ENCODE measurements around the gene ABCB10.

ABCB10 gene

DNA sequence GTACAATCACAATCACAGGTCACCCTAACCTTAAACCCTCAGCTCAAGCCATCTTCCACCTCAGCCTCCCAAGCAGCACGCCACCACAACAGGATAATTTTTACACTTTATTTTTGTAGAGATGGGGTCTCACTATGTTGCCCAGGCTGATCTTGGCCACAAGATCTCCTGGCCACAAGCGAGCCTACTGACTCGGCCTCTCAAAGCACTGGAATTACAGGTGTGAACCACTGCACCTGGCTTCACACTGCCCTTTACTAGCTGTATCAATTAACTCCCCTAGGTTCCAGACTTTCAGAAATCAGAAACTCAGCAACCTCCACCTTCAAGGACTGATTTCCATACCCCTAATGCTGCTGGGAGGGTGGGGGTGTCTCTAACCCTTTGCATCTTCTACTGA is 87.3 kb downstream of the ABCB10 start:
- TF ChIP-seq TCF12 (IDR thresholded peaks at IDR 0.05; ENCODE audit: low read depth) (no peak), USF1 (IDR thresholded peaks at IDR 0.05) (no peak), TAF1 (IDR thresholded peaks at IDR 0.05; ENCODE audit: low read depth) (no peak), NFIC (IDR thresholded peaks at IDR 0.05) (no peak), EGR1 (IDR thresholded peaks at IDR 0.05) (no peak), CEBPB (IDR thresholded peaks at IDR 0.05) (no peak)
- TF ChIP-seq, protein P1, sequence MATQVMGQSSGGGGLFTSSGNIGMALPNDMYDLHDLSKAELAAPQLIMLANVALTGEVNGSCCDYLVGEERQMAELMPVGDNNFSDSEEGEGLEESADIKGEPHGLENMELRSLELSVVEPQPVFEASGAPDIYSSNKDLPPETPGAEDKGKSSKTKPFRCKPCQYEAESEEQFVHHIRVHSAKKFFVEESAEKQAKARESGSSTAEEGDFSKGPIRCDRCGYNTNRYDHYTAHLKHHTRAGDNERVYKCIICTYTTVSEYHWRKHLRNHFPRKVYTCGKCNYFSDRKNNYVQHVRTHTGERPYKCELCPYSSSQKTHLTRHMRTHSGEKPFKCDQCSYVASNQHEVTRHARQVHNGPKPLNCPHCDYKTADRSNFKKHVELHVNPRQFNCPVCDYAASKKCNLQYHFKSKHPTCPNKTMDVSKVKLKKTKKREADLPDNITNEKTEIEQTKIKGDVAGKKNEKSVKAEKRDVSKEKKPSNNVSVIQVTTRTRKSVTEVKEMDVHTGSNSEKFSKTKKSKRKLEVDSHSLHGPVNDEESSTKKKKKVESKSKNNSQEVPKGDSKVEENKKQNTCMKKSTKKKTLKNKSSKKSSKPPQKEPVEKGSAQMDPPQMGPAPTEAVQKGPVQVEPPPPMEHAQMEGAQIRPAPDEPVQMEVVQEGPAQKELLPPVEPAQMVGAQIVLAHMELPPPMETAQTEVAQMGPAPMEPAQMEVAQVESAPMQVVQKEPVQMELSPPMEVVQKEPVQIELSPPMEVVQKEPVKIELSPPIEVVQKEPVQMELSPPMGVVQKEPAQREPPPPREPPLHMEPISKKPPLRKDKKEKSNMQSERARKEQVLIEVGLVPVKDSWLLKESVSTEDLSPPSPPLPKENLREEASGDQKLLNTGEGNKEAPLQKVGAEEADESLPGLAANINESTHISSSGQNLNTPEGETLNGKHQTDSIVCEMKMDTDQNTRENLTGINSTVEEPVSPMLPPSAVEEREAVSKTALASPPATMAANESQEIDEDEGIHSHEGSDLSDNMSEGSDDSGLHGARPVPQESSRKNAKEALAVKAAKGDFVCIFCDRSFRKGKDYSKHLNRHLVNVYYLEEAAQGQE (IDR thresholded peaks at IDR 0.05; ENCODE audit: low read depth): no peak

DNA sequence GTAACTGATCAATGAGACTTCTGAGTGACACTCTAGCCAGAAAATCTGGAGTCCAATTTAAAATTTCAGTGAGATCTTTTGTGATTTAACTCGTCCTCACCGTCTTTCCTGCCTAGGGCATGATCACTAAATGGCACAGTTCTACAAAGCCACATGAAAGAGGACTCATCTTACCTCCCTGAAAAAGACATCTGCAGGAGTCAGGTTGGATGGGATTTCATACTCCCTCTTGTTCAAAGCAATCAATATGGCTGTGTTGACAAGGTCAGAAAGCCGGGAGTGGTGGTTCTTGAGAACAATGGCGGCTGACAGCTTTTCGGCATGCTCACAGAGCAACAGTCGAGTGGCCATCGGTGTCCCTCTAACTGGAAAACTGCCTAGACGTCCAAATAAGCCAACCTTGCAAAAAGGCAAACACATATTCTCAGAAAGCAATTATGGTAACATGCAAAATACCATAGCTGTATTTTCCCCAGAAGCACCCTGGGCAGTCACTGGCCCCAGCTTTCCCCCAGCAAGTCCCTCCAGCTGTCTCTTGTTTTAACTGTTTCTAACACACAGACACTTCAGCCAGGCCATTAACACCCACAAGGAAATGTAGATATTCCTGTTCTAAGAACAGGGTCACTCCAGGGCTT is 88.0 kb downstream of the ABCB10 start:
- no peak for TF ChIP-seq ZBTB7A (IDR thresholded peaks at IDR 0.05; ENCODE audit: low read depth)
- no peak for TF ChIP-seq RAD21 (IDR thresholded peaks at IDR 0.05; ENCODE audit: low read depth)
- TF ChIP-seq, protein P1 (IDR thresholded peaks at IDR 0.05; ENCODE audit: low read depth): no peak
- no peak for TF ChIP-seq FOXM1 (IDR thresholded peaks at IDR 0.05; ENCODE audit: borderline replicate concordance, low read depth)
- no peak for TF ChIP-seq MAX (IDR thresholded peaks at IDR 0.05)
- TF ChIP-seq CREB1 (IDR thresholded peaks at IDR 0.05; ENCODE audit: low read depth): no peak

DNA sequence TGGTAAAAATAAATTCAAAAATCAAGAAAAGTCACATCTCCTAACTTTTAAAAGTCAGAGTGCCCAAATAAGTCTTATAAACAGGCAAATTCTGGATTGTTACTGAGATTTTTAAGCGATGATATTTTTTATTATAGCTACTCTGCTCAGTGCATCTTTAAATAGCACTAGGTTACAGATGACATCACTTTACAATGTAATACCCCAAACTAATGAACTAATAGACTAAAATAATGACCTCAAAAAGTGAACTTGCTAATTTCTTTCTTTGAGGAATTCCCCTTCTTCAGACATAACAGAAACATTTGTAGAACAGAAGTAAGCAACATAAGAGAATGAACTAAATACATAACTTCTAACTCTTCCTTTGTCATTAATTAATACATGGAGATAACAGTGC is 91.6 kb downstream of the ABCB10 start:
- no peak for TF ChIP-seq YY1 (IDR thresholded peaks at IDR 0.05; ENCODE audit: low read depth)
